ENCODE results near the gene OSBPL6. TPM values are rescaled to one million over a fixed set of nuclear protein-coding genes. Genes with fewer than 3 reads are reported as not detected.
"Not testable (repeated sequence)": the region's sequence is repeated elsewhere in the genome, so short reads cannot be mapped to it uniquely, and the experiment has no call there.

OSBPL6 gene
- total RNA-seq, 1 donor from 2014 or later = 6.3 TPM

- DNase-seq (ENCODE audit: low spot score) = no peak
Observed at GRCh38 chr2:178397002-178397605, 202.8 kb downstream of the OSBPL6 start.

GRCh38 chr2:178401994-178402437, 207.7 kb downstream of the OSBPL6 start:
- no peak for DNase-seq (ENCODE audit: low spot score)

- no peak for DNase-seq (ENCODE audit: low spot score)
Observed at GRCh38 chr2:178403671-178404306, 209.5 kb downstream of the OSBPL6 start.

- no peak for DNase-seq (ENCODE audit: low spot score)
Observed at GRCh38 chr2:178404368-178404767, 210.1 kb downstream of the OSBPL6 start.

GRCh38 chr2:178409261-178409660, 214.9 kb downstream of the OSBPL6 start:
- DNase-seq (ENCODE audit: low spot score) = no peak

GRCh38 chr2:178412047-178412446, 217.7 kb downstream of the OSBPL6 start:
- DNase-seq (ENCODE audit: low spot score) = no peak

- not testable (repeated sequence) for DNase-seq (ENCODE audit: low spot score)
Observed at GRCh38 chr2:178412453-178412852, 218.1 kb downstream of the OSBPL6 start.

- peak; percentile 64 for DNase-seq (ENCODE audit: low spot score)
Observed at GRCh38 chr2:178413472-178414265, 219.4 kb downstream of the OSBPL6 start.

- peak; percentile 89 for DNase-seq (ENCODE audit: low spot score)
Observed at GRCh38 chr2:178414266-178415247, 220.2 kb downstream of the OSBPL6 start.

GRCh38 chr2:178415979-178416378, 221.7 kb downstream of the OSBPL6 start:
- DNase-seq (ENCODE audit: low spot score) = no peak

- DNase-seq (ENCODE audit: low spot score) = no peak
Observed at GRCh38 chr2:178417916-178418315, 223.6 kb downstream of the OSBPL6 start.

- DNase-seq (ENCODE audit: low spot score) = no peak
Observed at GRCh38 chr2:178418426-178418825, 224.1 kb downstream of the OSBPL6 start.

GRCh38 chr2:178419123-178419522, 224.8 kb downstream of the OSBPL6 start:
- no peak for DNase-seq (ENCODE audit: low spot score)

- no peak for DNase-seq (ENCODE audit: low spot score)
Observed at GRCh38 chr2:178420463-178420999, 226.2 kb downstream of the OSBPL6 start.

GRCh38 chr2:178422097-178422496, 227.8 kb downstream of the OSBPL6 start:
- DNase-seq (ENCODE audit: low spot score) = no peak

- DNase-seq (ENCODE audit: low spot score) = not testable (repeated sequence)
Observed at GRCh38 chr2:178423746-178424145, 229.4 kb downstream of the OSBPL6 start.

- DNase-seq (ENCODE audit: low spot score) = no peak
Observed at GRCh38 chr2:178425255-178425827, 231.0 kb downstream of the OSBPL6 start.

GRCh38 chr2:178426388-178426787, 232.1 kb downstream of the OSBPL6 start:
- DNase-seq (ENCODE audit: low spot score) = no peak

GRCh38 chr2:178427458-178427857, 233.1 kb downstream of the OSBPL6 start:
- no peak for DNase-seq (ENCODE audit: low spot score)

- DNase-seq (ENCODE audit: low spot score) = no peak
Observed at GRCh38 chr2:178428396-178428806, 234.1 kb downstream of the OSBPL6 start.

GRCh38 chr2:178429336-178429735, 235.0 kb downstream of the OSBPL6 start:
- DNase-seq (ENCODE audit: low spot score) = no peak

Data from mucosa of gallbladder (tissue), 1 donor.